GM12864 (cell line): ENCODE measurements around the gene FRMD4A.
A peak's percentile ranks its signal among the peaks of the same experiment; 100 is the strongest.

Experiments
- DNase-seq: peaks from one replicate; pipeline ENCODE4 v3.0.0-alpha.2; 2011; ENCODE audit warnings: low read depth
- H3K4me3 ChIP-seq: 2 replicates; pipeline ENCODE4 v1.5.1; 2011; ENCODE audit warnings: mild to moderate bottlenecking, low read depth, low read length, control low read depth
- TF ChIP-seq, protein P1 (sequence below): IDR thresholded peaks from 2 replicates; pipeline ENCODE4 v1.5.1; 2011; ENCODE audit warnings: low read depth, mild to moderate bottlenecking, moderate library complexity, low read length, control low read depth, inconsistent platforms; ENCODE audit errors: missing control alignments

Gene FRMD4A

GRCh38 chr10:14191407-14191806 is 139.3 kb downstream of the FRMD4A start:
- TF ChIP-seq, protein P1, sequence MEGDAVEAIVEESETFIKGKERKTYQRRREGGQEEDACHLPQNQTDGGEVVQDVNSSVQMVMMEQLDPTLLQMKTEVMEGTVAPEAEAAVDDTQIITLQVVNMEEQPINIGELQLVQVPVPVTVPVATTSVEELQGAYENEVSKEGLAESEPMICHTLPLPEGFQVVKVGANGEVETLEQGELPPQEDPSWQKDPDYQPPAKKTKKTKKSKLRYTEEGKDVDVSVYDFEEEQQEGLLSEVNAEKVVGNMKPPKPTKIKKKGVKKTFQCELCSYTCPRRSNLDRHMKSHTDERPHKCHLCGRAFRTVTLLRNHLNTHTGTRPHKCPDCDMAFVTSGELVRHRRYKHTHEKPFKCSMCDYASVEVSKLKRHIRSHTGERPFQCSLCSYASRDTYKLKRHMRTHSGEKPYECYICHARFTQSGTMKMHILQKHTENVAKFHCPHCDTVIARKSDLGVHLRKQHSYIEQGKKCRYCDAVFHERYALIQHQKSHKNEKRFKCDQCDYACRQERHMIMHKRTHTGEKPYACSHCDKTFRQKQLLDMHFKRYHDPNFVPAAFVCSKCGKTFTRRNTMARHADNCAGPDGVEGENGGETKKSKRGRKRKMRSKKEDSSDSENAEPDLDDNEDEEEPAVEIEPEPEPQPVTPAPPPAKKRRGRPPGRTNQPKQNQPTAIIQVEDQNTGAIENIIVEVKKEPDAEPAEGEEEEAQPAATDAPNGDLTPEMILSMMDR: no peak
- no peak for DNase-seq
- no peak overlapping the region for H3K4me3 ChIP-seq

DNA sequence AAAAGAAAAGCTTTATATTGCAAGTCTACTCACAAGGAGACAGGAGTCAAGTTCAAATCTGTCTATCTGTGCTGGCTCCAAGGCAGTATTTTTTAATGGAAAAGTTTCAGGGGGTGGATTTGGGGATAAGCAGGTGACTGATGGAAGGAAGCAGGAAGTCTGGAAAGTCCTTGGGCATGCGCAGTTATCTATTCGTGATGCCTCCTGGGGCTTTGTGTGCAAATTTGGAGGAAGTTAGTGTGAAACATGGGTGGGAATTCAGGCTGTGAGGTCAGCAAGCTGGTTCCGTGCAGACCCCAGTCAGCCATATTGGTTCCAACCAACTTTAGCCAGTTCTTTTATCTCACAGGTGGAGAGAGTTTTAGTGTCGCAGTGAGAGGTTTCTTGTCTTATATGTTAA is 140.0 kb downstream of the FRMD4A start:
- H3K4me3 ChIP-seq: no peak overlapping the region
- DNase-seq: no peak
- TF ChIP-seq, protein P1: no peak

DNA sequence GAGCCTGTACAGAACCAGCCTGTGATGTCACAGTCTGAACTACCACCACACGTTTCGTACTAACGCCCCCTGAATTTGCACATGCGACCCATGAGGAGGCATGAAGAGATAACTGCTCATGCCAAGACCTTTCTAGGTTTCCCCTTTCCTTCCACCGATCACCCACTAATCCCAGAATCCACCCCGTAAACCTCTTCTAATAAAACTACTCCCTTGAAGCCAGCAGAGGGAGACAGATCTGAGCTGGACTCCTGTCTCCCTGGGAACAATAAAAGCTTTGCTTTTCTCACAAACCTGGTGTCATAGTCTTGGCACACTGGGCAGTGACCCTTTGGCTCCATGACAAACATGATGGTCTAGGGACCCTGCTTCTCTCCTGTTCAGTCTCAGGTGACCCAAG is 144.5 kb downstream of the FRMD4A start:
- TF ChIP-seq, protein P1: peak; percentile 62
- H3K4me3 ChIP-seq: no peak overlapping the region
- DNase-seq: no peak

- H3K4me3 ChIP-seq: peak overlapping the region; percentile 49; the same call in 1 of the 2 replicates
- TF ChIP-seq, protein P1: peak; percentile 28
- DNase-seq: peak; percentile 91
Measured at GRCh38 chr10:14185316-14186045, 145.2 kb downstream of the FRMD4A start.

GRCh38 chr10:14184841-14185315 is 145.8 kb downstream of the FRMD4A start:
- TF ChIP-seq, protein P1: no peak
- peak overlapping the region; percentile 49 for H3K4me3 ChIP-seq

GRCh38 chr10:14182781-14183180 is 147.9 kb downstream of the FRMD4A start:
- DNase-seq: no peak
- TF ChIP-seq, protein P1: no peak
- H3K4me3 ChIP-seq: no peak overlapping the region

More at GRCh38 chr10:14184841-14185315, 145.8 kb downstream of the FRMD4A start:
- peak; percentile 78 for DNase-seq

DNA sequence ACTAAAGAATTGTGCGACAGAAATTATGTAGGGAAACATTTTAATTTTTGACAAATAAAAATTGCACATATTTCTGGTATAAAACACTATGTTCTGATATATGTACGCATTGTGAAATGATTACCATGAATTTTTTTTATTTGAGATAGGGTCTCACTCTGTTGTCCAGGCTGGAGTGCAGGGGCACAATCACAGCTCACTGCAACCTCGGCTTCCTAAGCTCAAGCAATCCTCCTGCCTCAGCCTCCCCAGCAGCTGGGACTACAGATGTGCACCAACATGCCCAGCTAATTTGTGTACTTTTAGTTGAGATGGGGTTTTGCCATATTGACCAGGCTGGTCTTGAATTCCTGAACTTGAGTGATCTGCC is 149.2 kb downstream of the FRMD4A start:
- TF ChIP-seq, protein P1: no peak
- no peak overlapping the region for H3K4me3 ChIP-seq
- DNase-seq: no peak
